ENCODE measurements around the gene RICTOR. TPM values are rescaled to one million over a fixed set of nuclear protein-coding genes. Genes with fewer than 3 reads are reported as not detected.
A peak's percentile ranks its signal among the peaks of the same experiment; 100 is the strongest.

The RICTOR gene
- total and polyA plus RNA-seq, 9 of the 15 experiments (the other 6 are each of a cell fraction or from before 2014, with no cell fraction given): 13.9 to 46.6 (median 22.6) TPM

DNA sequence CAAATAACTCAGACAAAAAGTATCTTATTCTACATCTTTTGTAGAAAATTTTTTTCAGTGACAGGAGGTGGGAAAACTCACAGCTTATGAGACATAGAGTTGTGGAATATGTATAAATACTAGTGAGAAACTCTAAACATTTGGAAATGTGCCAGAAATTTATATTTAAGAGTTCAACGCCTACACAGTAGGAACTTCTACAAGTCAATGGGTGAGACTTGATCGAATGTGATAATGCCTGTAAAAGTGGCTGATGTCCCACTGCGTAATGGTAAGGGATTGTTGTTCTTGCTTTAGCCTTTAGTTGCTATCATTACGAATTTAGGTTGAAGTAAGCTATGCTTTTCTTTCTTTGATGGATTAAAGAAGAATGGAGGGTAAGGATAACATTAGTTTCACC, 40.0 kb upstream of the RICTOR start (continued):
- TF ChIP-seq, protein P1, sequence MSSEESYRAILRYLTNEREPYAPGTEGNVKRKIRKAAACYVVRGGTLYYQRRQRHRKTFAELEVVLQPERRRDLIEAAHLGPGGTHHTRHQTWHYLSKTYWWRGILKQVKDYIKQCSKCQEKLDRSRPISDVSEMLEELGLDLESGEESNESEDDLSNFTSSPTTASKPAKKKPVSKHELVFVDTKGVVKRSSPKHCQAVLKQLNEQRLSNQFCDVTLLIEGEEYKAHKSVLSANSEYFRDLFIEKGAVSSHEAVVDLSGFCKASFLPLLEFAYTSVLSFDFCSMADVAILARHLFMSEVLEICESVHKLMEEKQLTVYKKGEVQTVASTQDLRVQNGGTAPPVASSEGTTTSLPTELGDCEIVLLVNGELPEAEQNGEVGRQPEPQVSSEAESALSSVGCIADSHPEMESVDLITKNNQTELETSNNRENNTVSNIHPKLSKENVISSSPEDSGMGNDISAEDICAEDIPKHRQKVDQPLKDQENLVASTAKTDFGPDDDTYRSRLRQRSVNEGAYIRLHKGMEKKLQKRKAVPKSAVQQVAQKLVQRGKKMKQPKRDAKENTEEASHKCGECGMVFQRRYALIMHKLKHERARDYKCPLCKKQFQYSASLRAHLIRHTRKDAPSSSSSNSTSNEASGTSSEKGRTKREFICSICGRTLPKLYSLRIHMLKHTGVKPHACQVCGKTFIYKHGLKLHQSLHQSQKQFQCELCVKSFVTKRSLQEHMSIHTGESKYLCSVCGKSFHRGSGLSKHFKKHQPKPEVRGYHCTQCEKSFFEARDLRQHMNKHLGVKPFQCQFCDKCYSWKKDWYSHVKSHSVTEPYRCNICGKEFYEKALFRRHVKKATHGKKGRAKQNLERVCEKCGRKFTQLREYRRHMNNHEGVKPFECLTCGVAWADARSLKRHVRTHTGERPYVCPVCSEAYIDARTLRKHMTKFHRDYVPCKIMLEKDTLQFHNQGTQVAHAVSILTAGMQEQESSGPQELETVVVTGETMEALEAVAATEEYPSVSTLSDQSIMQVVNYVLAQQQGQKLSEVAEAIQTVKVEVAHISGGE (CRISPR knock-in tag; IDR thresholded peaks at IDR 0.05): no peak
- no peak for TF ChIP-seq ETV5 (CRISPR knock-in tag; IDR thresholded peaks at IDR 0.05; ENCODE audit: low read depth)
- no peak for TF ChIP-seq DACH1 (IDR thresholded peaks at IDR 0.05; ENCODE audit: partially characterized antibody)
- no peak for TF ChIP-seq U2AF1 (optimal IDR thresholded peaks at IDR 0.05; ENCODE audit: low read depth, low read length)
- no peak for TF ChIP-seq ZNF431 (CRISPR knock-in tag; IDR thresholded peaks at IDR 0.05)
- no peak for TF ChIP-seq ZNF561 (CRISPR knock-in tag; conservative IDR thresholded peaks at IDR 0.05)
- TF ChIP-seq NR4A1 (CRISPR knock-in tag; IDR thresholded peaks at IDR 0.05): no peak
- no peak for TF ChIP-seq NR4A1 (tag; IDR thresholded peaks at IDR 0.05)
- TF ChIP-seq NFIC (IDR thresholded peaks at IDR 0.05): peak; percentile 93
- TF ChIP-seq, protein P2, sequence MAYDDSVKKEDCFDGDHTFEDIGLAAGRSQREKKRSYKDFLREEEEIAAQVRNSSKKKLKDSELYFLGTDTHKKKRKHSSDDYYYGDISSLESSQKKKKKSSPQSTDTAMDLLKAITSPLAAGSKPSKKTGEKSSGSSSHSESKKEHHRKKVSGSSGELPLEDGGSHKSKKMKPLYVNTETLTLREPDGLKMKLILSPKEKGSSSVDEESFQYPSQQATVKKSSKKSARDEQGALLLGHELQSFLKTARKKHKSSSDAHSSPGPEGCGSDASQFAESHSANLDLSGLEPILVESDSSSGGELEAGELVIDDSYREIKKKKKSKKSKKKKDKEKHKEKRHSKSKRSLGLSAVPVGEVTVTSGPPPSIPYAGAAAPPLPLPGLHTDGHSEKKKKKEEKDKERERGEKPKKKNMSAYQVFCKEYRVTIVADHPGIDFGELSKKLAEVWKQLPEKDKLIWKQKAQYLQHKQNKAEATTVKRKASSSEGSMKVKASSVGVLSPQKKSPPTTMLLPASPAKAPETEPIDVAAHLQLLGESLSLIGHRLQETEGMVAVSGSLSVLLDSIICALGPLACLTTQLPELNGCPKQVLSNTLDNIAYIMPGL (CRISPR knock-in tag; IDR thresholded peaks at IDR 0.05): no peak
- TF ChIP-seq C11orf30 (IDR thresholded peaks at IDR 0.05; ENCODE audit: low read depth): no peak
- TF ChIP-seq DDX20 (tag; IDR thresholded peaks at IDR 0.05; ENCODE audit: low read depth): 0 out of 2 replicates have a peak, but pooled peaks have one; percentile 20
- TF ChIP-seq ESRRA (IDR thresholded peaks at IDR 0.05; ENCODE audit: borderline replicate concordance, low read depth): no peak
- TF ChIP-seq, protein P3, sequence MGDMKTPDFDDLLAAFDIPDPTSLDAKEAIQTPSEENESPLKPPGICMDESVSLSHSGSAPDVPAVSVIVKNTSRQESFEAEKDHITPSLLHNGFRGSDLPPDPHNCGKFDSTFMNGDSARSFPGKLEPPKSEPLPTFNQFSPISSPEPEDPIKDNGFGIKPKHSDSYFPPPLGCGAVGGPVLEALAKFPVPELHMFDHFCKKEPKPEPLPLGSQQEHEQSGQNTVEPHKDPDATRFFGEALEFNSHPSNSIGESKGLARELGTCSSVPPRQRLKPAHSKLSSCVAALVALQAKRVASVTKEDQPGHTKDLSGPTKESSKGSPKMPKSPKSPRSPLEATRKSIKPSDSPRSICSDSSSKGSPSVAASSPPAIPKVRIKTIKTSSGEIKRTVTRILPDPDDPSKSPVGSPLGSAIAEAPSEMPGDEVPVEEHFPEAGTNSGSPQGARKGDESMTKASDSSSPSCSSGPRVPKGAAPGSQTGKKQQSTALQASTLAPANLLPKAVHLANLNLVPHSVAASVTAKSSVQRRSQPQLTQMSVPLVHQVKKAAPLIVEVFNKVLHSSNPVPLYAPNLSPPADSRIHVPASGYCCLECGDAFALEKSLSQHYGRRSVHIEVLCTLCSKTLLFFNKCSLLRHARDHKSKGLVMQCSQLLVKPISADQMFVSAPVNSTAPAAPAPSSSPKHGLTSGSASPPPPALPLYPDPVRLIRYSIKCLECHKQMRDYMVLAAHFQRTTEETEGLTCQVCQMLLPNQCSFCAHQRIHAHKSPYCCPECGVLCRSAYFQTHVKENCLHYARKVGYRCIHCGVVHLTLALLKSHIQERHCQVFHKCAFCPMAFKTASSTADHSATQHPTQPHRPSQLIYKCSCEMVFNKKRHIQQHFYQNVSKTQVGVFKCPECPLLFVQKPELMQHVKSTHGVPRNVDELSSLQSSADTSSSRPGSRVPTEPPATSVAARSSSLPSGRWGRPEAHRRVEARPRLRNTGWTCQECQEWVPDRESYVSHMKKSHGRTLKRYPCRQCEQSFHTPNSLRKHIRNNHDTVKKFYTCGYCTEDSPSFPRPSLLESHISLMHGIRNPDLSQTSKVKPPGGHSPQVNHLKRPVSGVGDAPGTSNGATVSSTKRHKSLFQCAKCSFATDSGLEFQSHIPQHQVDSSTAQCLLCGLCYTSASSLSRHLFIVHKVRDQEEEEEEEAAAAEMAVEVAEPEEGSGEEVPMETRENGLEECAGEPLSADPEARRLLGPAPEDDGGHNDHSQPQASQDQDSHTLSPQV (IDR thresholded peaks at IDR 0.05): 0 out of 2 replicates have a peak, but pooled peaks have one; percentile 25
- TF ChIP-seq, protein P4, sequence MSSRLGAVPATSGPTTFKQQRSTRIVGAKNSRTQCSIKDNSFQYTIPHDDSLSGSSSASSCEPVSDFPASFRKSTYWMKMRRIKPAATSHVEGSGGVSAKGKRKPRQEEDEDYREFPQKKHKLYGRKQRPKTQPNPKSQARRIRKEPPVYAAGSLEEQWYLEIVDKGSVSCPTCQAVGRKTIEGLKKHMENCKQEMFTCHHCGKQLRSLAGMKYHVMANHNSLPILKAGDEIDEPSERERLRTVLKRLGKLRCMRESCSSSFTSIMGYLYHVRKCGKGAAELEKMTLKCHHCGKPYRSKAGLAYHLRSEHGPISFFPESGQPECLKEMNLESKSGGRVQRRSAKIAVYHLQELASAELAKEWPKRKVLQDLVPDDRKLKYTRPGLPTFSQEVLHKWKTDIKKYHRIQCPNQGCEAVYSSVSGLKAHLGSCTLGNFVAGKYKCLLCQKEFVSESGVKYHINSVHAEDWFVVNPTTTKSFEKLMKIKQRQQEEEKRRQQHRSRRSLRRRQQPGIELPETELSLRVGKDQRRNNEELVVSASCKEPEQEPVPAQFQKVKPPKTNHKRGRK (tag; IDR thresholded peaks at IDR 0.05): no peak
- TF ChIP-seq SRSF7 (optimal IDR thresholded peaks at IDR 0.05; ENCODE audit: low read depth, low read length): no peak
- no peak for TF ChIP-seq ETS2 (tag; IDR thresholded peaks at IDR 0.05; ENCODE audit: borderline replicate concordance, poor library complexity, severe bottlenecking)
